ENCODE data around the gene ACOT12. TPM values are rescaled to one million over a fixed set of nuclear protein-coding genes. Genes with fewer than 3 reads are reported as not detected.

The ACOT12 gene
- total and polyA plus RNA-seq, 9 of the 15 experiments (the other 6 are each of a cell fraction or from before 2014, with no cell fraction given), result 0.03 TPM; not detected in 8

DNA sequence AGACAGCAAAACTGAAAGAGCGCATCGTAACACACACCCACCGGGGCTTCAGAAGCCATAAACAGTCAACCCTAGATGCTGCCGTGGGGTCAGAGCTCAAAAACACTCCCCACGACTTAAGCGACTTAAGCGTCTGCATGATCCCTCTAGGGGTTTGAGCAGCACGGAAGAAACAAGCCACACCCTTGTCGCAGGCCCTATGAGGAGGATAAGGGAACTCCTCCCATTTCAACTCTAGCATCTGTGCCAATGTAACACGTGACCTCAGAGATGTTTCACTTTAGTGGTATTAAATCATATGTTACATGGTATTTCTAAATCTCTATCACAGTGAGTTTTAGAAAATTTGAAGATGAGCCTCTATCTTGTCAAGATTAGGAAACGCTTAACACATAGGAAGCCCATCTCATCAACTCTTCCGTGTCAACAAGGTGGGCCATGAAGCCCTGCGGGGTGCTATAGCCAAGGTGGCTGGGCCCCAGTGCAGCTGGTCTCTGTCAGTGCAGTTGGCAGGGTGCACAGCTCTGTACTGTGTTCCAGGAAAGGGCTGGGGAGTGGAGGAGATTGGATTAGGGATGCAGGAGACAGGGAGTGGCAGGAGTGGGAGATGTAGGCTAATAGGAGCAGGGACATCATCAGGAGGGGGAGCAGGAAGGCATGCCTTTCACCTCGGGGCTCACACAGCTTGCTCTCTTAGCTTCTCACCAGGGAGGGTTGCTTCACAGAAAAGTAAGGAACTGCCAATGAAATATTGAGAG is 59.5 kb downstream of the ACOT12 start:
- ChIA-PET CTCF (ENCODE audit: low intra/inter-chr PET ratio) (no interaction called here), POLR2A (no interaction called here)
- Histone ChIP-seq H3K9me3 (replicated peaks; ENCODE audit: control insufficient read depth, insufficient read depth, low read depth, low read length) (no peaks in the 10 kb centered on the region), H3K36me3 (ENCODE audit: control insufficient read depth, insufficient read depth, low read length) (no peaks in the 10 kb centered on the region), H3K4me1 (replicated peaks in 1 of 2; ENCODE audit: control insufficient read depth in 2 of 2, insufficient read depth in 2 of 2, low read length in 2 of 2) (no peaks in the 10 kb centered on the region; a peak in 2 of 5 replicates), H3K27ac (ENCODE audit: extremely low read depth, low read depth, low read length) (no peak overlapping the region), H2AFZ (ENCODE audit: low read depth, low read length) (peak overlapping the region; percentile 64), H3K27me3 (ENCODE audit: control insufficient read depth in 2 of 2, insufficient read depth in 2 of 2, low read length in 2 of 2) (peaks cover 3 to 12% of the 10 kb centered on the region in 2 experiments; a peak in 3 of 5 replicates), H3K9me1 (ENCODE audit: control insufficient read depth, insufficient read depth, low read length) (no peaks in the 10 kb centered on the region), H3K9ac (ENCODE audit: insufficient read depth in 1 of 2, low read depth in 2 of 2, low read length in 2 of 2) (no peak overlapping the region), H3K4me2 (ENCODE audit: insufficient read depth, low read length) (peak overlapping the region; percentile 28), H3K4me3 (no peak overlapping the region), H3K79me2 (ENCODE audit: control insufficient read depth, insufficient read depth, low read length) (no peaks in the 10 kb centered on the region), H4K20me1 (replicated peaks; ENCODE audit: control insufficient read depth, insufficient read depth, low read length) (no peaks in the 10 kb centered on the region)
- intact Hi-C loops (cut with micrococcal nuclease) (no loop called here), in situ Hi-C loops (cut with MboI) (no loop called here)
- BruUV-seq (replicated peaks), result no TSS peak
- DNase-seq (ENCODE audit: extremely low read depth in 1 of 4, low spot score in 3 of 4), result peak in 2 of 4 experiments; percentile 17 to 38
- TF ChIP-seq BHLHE40 (IDR thresholded peaks at IDR 0.05; ENCODE audit: low read length), result peak; percentile 54; the same call in 1 of the 2 replicates
- peak; percentile 83 for TF ChIP-seq RAD51 (IDR thresholded peaks at IDR 0.05; ENCODE audit: borderline replicate concordance, low read depth)
- TF ChIP-seq ZNF830 (CRISPR knock-in tag; IDR thresholded peaks at IDR 0.05), result no peak
- TF ChIP-seq CREM (IDR thresholded peaks at IDR 0.05; ENCODE audit: low read depth), result peak; percentile 42; the same call in 1 of the 2 replicates
- TF ChIP-seq, protein P1, sequence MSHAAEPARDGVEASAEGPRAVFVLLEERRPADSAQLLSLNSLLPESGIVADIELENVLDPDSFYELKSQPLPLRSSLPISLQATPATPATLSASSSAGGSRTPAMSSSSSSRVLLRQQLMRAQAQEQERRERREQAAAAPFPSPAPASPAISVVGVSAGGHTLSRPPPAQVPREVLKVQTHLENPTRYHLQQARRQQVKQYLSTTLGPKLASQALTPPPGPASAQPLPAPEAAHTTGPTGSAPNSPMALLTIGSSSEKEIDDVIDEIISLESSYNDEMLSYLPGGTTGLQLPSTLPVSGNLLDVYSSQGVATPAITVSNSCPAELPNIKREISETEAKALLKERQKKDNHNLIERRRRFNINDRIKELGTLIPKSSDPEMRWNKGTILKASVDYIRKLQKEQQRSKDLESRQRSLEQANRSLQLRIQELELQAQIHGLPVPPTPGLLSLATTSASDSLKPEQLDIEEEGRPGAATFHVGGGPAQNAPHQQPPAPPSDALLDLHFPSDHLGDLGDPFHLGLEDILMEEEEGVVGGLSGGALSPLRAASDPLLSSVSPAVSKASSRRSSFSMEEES (CRISPR knock-in tag; IDR thresholded peaks at IDR 0.05), result peak; percentile 89
- peak; percentile 16; the same call in 1 of the 2 replicates for TF ChIP-seq MECOM (CRISPR knock-in tag; IDR thresholded peaks at IDR 0.05)
- peak; percentile 48; the same call in 1 of the 2 replicates for TF ChIP-seq TOE1 (IDR thresholded peaks at IDR 0.05; ENCODE audit: borderline replicate concordance)
- no peak for TF ChIP-seq TOE1 (CRISPR knock-in tag; IDR thresholded peaks at IDR 0.05; ENCODE audit: borderline replicate concordance, low read depth)
- TF ChIP-seq ZNF274 (IDR thresholded peaks at IDR 0.05; ENCODE audit: borderline replicate concordance, low read depth, low read length), result no peak
- peak; percentile 91 for ATAC-seq
- WGBS (ENCODE audit: insufficient coverage, low coverage, missing lambda C conversion rate), result 13% methylated on average over 14 of the region's 14 CpGs
- no peak for FAIRE-seq

Measured in K562 (cell line).